AG08395 (cell line): Measurements from ENCODE around the gene DYNC1H1.

Experiments
- DNase-seq: peaks from one replicate; pipeline ENCODE4 v3.0.0; 2012; ENCODE audit warnings: mixed read lengths, low spot score

The DYNC1H1 gene

GRCh38 chr14:102089621-102090343 lies 125.4 kb downstream of the DYNC1H1 start:
- DNase-seq = no peak

- no peak for DNase-seq
Measured at GRCh38 chr14:102090713-102091112, 126.3 kb downstream of the DYNC1H1 start.

GRCh38 chr14:102092806-102093205 lies 128.4 kb downstream of the DYNC1H1 start:
- DNase-seq = no peak

GRCh38 chr14:102094101-102094500 lies 129.7 kb downstream of the DYNC1H1 start:
- DNase-seq = no peak

- no peak for DNase-seq
Measured at GRCh38 chr14:102095231-102095870, 131.0 kb downstream of the DYNC1H1 start.

- DNase-seq = no peak
Measured at GRCh38 chr14:102095871-102096568, 131.6 kb downstream of the DYNC1H1 start.

GRCh38 chr14:102096569-102097188 lies 132.3 kb downstream of the DYNC1H1 start:
- peak; percentile 86 for DNase-seq

GRCh38 chr14:102097441-102098135 lies 133.2 kb downstream of the DYNC1H1 start:
- DNase-seq = no peak

GRCh38 chr14:102103062-102103695 lies 138.8 kb downstream of the DYNC1H1 start:
- no peak for DNase-seq

GRCh38 chr14:102105369-102105768 lies 141.0 kb downstream of the DYNC1H1 start:
- DNase-seq = no peak
